NCI-H460 (cell line): ENCODE results near the gene ANKRD11. TPM values are rescaled to one million over a fixed set of nuclear protein-coding genes. Genes with fewer than 3 reads are reported as not detected.
"Not testable (repeated sequence)": the region's sequence is repeated elsewhere in the genome, so short reads cannot be mapped to it uniquely, and the experiment has no call there.

Experiments
- DNase-seq: peaks from one replicate; pipeline ENCODE4 v3.0.0-alpha.2; 2016; ENCODE audit warnings: low read depth; ENCODE audit errors: extremely low read depth
- total RNA-seq: library from RNA; depleted of rRNA; stranded (reverse); fragments of >200 nt; shearing (Covaris generic); gene quantifications from 2 replicates; pipeline ENCODE4 v1.2.3, GENCODE V29; 2014

ANKRD11 gene
- total RNA-seq, 1 experiment from 2014 or later: 56.1 TPM

DNA sequence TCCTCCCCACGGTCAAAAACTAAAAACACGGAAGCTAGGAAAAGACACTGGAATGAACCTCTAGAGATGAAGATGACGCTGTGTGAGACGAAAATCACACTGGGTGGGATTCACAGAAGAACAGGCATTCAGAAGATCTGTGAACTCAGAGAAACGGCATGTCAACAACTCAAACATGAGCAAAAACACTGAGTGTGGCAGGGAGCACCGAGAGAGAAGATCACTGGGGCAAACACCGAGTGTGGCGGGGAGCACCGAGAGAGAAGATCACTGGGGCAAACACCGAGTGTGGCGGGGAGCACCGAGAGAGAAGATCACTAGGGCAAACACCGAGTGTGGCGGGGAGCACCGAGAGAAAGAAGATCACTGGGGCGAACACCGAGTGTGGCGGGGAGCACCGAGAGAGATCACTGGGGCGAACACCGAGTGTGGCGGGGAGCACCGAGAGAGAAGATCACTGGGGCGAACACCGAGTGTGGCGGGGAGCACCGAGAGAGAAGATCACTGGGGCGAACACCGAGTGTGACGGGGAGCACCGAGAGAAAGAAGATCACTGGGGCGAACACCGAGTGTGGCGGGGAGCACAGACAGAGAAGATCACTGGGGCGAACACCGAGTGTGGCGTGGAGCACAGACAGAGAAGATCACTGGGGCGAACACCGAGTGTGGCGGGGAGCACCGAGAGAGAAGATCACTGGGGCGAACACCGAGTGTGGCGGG is 100.7 kb downstream of the ANKRD11 start:
- DNase-seq: not testable (repeated sequence)

DNA sequence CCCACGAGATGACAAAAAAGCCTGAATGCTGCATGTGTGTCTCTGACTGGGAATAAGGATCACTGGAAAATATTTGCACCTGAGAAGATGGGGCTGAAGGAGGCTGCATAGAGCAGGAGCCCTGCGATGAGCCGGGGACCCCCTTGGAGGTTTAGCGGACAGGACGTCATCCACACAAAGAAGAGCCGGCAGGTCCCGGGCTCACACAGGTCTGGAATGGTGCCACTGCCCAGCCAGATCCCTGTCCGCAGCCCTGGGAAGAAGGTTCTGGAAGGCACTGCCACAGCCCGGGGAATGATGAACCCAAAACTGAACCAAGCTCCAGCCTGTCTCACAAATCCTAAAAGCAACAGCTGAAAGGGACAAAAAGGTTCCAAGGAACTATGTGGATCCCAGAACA is 101.8 kb downstream of the ANKRD11 start:
- DNase-seq: no peak

DNA sequence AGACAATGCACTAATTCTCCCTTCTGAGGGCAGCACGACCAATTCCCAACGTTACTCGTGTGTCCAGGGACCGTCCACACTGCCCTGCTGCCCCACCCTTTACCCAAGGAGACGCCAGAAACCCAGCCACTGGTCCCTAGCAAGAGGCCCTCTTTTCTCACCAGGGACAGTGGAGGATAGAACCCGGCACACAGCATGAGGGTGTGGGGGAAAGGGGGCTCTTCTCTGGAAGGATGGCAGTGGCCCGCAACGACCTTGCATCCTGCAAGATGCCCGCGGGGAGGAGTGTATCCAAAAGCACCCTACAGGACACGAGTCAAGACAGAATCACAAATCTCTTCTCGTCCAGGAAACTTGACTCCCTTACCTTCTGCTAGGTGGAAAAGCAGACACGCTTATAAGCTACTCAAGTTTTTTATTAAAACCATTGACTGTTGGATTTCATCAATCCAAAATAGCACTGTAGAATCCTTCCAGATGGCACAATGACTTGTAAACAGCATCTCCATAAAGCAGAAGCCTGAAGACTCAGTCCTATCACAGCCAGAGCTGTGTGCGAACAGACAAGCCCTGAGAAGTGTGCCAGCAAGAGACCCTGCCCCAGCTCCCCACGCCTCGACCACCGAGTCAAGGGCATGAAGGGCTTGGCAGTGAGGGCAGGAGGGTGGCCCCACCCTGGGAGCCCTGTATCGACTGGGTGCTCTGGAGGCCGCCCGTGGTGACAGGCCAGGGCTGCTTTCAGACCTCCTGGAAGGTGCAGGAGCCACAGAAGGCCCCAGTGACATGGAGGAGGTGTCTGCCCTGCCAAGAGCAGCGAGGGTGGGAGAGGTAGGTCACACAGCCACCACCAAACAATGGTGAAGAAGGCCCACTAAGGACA is 103.8 kb downstream of the ANKRD11 start:
- DNase-seq: no peak

DNA sequence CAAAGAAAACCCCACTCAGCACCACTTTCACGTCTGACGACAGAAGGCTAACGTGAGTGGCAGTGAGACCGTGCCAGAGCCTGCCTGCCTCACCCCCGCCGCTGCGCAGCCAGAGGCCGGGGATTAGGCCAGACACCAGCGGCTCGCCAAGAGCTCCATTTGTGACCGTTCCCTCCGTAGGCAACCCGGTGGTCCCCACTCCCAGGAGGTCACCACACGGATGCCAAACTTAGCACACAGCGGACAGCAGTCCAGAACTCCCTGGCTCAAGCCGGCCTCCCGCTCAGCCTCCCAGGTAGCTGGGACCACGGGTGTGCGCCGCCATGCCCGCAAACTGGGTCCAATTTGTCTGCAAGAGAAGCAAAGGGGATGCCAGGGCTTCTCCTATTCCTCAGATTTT is 104.6 kb downstream of the ANKRD11 start:
- no peak for DNase-seq

DNA sequence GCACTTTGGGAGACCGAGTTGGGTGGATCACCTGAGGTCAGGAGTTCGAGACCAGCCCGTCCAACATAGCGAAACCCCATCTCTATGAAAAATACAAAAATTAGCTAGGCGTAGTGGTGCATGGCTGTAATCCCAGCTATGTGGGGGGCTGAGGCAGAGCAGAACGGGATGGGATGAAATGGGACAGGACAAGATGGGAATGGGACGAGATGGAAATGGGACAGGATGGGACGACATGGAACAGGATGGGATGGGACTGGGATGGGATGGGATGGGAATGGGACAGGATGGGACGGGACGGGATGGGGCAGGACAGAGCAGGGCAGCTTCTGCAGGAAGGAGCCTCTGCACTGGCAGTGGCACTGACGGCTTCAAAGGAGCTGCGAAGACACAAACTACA is 106.1 kb downstream of the ANKRD11 start:
- no peak for DNase-seq

DNA sequence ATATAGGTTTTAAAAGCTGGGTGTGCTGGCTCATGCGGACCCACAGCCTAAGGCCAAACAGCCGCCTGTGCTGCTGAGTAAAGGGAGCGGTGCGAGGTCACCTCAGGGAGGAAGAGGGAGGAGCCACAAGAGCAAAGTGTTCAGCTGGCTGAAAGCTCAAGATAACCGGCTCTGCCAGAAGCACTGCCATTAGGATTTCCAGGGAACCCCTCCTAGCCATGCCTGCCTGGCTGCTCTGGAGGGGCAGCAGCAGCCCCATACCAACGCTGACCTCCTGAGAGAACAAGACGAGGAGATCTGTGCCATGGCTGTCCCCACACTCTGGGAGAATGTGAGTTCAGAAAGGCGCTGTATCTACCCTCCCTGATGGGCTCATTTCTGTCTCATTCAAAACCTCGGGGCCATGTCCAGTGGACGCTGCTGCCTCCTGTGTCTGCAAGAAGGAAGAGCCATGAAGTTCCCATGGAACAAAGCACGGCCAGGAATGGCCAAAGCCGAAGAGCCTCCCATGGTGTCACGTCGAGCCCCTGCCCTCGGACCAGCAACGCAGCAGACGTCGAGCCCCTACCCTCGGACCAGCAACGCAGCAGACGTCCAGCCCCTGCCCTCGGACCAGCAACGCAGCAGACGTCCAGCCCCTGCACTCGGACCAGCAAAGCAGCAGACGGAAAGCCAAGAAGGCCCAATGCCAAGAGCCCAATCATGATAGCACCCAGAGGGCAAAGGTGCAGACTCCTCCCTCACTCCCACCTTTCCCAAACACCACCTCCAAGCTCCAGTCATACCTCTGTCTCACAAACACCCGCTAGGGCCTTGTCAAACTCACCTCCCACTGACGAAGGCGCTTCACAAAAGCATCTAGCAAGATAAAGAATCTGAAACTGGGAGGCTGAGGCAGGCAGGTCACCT is 107.0 kb downstream of the ANKRD11 start:
- DNase-seq: no peak

DNA sequence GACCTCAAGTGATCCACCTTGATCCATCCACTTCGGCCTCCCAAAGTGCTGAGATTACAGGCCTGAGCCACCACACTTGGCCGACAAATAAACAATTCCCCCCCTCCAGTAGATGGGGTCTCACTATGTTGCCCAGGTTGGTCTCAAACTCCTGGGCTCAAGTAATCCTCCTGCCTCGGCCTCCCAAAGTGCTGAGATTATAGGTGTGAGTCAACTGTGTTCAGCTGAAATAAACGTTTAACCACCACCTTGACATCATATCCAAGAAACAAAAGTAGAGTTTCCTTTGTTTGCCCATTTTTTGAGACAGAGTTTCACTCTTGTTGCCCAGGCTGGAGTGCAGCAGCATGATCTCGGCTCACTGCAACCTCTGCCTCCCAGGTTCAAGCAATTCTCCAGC is 107.8 kb downstream of the ANKRD11 start:
- not testable (repeated sequence) for DNase-seq

DNA sequence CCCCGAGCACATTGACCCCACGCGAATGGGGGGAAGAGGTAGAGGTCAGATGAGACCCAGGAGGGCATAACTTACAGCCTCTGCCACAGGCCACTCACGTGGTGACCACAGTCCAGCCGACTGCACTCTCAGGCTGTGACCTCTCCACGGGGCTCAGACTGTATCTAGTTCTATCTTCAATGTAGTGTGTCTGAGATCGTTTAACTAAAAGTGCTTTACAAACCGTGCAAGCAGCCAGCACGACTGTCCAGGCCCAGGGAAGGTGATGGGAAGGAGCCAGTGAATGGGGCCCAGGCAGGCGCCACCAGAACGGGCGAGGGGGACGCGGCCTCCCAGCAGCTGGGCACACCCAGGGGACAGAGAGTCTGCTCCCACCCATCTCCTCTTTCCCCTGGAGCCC is 108.6 kb downstream of the ANKRD11 start:
- no peak for DNase-seq

DNA sequence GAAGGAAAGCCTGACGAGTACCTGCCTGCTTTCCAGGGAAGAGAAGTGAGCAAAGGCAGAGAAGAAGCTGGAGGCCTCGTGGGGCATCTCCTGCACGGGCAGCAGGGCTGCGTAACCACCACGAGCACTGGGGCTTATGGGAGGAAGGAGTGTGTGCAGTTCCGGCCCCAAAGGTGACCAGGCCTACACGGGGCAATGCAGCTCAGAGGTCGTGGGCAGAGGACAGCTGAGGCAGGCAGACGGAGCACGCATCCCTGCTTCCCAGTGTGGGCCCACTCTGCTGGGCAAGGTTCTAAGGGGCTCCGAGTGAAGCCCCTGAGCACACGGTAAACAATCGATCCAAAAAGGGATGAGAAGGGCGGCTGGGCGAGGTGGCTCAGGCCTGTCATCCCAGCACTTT is 109.7 kb downstream of the ANKRD11 start:
- DNase-seq: no peak

DNA sequence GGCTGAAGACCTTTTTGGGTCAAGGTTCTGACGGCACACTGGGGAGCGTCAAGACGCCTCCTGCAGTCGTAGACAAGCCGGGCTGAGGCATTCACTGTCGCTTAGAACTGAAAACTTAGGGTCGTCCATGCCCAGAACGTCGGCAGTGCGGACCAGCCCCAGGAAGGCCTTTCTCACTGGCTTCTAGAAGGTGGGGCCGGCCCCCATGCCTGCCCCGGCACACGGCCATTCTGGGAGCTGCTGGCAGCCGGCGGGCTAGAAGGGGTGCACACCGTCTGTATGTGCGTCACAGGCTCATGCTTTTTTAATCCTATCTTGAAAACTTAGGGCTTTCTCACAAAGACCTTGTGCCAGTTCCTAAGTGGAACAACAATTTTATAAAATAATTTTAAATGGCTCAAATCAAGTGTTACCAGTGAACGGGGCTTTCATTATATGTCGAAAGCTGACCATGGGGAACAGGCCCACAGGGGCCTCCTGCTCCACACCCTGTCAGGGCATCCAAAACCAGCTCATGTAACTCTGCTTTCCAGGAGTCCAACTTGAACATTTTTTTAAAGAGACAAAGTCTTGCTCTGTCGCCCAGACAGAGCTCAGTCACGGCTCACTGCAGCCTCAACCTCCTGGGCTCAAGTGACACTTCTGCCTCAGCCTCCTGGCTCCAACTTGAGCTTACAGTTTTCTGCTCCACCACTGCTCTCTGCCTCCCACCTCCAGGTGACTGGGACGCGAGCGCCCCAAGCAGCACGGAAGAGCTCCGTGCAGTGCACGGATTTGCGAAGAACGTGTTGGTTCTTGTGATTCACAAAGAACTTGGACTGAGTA is 111.2 kb downstream of the ANKRD11 start:
- DNase-seq: no peak

DNA sequence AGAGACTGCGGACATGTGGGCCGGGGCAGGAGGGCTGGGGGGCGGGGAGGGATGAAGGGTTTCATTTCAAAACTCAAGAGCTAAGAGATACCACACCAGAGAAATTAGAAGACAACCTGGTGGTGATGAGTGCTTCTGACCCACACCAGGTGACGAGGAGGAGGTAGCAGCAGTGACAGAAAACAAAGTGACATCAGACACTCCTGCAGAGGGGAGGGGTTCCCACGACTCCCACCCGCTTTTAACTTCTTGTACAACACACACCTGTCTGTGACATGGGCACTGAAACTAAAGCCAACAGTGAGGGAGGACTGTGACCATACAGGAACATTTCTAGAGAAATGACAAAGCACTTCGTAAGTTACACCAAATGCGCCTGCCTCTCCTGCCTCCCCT is 112.9 kb downstream of the ANKRD11 start:
- no peak for DNase-seq

DNA sequence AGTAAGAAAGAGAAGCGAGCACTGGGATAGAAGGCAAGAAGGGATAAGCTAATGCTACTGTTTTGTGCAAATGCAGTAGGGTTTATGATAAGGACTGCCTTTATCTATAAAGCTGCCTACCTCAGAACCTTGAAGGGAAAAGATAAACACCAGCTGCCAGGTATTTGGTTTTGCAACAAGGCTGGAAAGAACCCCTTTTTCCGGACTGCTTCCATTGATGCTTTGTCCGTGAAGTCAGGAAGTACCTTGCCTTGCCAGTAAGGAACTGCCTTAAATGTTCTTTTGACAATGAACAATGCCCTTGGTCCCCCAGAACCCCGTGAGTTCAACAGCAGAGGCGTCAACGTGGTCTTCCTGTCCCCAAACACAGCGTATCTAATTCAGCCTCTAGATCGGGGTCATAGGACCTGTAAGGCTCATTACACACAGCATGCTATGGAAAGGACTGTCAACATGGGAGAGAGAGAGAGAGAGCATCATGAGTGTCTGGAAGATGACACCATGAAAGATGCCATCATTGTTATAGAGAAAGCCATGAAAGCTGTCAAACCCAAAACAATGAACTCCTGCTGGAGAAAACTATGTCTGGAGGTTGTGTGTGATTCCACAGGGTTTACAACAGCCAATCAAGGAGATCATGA is 113.4 kb downstream of the ANKRD11 start:
- DNase-seq: no peak

DNA sequence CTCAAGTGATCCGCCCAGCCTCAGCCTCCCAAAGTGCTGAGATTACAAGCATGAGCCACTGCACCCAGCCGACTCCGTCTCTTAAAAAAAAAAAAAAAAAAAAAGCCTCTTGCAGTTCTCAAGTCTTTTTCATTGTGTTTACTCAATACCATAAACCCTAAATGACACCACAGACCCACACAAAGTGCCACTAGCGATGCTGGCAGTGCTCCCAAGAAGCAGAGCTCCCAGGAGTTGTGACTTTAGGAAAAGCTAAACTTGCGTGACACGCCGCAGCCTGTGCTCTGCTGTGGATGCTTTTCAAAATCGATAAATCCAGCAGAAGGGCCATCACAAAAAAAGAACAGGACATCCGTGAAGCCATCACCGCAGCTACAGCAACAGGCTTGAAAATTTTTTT is 114.7 kb downstream of the ANKRD11 start:
- DNase-seq: no peak

DNA sequence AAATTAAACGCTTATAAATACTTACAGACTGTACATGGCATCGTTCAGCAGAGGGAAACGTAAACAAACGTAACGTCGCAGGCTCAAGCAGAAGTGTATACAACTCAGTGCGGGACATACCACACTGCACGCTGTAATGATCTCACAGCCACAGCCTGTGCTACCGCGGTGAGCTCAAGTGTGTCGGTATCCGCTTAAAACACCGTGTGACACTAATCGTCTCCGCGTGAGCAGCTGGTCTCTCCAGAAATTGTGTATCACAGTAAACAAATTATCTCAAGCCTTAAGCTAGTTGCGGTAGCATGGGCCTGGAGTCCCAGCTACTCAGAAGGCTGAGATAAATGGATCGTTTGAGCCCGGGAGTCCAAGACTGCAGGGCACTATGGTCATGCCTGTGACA is 115.3 kb downstream of the ANKRD11 start:
- DNase-seq: no peak

DNA sequence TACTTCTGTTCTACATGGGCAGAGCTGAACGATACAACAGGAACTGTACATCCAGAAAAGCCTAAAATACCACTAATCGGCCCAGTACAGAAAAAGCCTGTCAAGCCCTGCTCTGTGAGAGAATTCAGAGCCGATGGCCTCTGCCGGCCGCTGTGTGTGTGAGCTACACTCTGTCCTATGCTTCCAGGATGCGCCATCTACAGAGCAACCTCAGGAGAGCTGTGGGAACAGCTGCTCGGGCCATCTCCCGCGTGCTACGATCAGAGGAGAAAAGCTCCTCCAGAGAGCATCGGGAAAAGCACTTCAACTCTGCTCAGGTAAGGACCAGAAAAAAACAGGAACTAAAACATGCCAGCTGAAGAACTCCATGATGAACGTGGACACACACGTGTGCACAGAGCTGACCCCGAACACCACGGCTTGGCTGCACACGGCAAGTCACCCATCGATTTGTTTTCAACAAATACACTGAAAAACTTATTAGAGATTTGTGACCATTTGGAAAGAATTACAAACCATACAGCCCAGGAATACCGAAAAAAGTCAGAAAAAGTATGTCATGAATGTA is 115.9 kb downstream of the ANKRD11 start:
- no peak for DNase-seq

DNA sequence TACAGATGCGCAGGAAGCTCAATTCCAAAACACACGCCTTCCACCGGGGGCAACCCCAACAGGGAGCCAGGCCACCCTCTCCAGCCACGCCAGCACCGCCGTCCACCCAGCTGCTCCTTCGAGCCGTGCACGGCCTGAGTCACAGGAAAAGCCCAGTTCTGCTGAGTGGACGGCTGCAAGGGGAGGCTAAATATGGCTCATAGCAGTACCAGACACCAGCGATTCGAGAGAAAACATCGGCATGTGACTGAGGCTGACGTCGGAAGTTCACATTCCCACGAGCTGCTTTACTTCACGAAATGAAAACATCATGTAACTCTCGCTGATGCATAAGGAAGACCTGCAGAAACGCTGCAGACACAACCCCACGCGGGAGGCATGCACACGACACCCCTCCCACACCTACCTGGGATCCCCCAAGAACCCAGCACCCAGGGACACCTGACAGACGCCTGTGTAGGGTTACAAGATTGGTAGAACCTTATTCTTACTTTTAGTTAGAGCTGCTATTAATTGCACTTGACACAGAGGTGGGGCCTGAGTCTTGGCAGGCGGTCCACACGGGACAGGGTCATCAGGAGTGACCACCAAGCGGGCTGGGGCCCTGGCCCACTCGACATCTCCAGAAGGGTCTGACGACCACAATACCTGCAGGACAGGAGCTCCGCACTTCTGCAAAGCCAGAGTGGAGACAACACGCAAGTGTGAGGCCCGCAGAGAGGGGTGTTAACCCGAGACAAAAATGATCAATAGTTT is 116.8 kb downstream of the ANKRD11 start:
- DNase-seq: no peak

DNA sequence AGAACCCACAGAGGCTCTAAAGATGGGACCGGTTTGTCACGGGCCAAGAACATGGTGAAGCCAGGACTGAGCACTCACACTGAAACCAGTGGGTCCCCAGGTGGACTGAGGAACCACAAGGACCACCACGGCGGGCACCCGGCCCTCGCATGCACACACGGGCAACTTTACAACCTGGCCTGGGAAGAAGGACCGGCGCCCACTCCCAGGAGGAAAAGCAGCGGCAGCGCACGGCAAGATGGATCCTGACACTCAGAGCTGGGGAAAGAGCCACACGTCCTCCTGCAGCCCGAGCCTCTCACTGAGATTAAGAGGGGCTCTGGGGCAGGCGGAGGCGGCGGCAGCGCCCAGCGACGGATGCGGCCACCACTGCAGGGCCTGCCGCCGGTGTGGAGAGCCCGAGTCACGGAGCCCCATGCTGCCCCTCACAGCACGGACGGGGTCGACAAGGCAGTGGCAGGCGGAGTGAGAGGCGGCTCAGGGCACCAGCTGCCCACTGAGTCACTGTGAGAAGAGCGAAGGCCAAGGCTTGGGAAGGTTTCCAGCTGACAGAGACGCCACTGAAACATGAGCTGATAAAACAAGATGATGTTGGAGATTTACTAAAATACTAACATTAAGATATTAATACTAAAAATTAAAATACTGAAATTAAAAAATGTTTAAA is 118.3 kb downstream of the ANKRD11 start:
- no peak for DNase-seq

DNA sequence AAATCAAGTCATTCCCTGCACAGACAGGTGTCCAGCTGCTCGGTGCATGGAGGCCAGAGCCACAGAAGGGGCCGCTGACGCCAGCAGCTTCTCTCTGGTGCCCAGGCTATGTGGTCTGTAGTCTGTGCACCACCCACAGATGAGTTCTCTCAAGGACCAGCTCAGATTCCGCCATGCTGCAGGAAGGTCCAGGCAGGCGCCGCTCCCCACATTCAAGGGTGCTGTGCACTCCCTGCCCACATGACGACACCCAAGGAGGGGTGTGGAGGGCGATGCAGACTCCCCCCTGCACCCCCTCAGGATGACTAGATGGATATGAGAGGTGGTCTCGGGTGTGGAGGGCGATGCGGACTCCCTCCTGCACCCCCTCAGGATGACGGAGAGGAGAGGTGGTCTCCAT is 119.0 kb downstream of the ANKRD11 start:
- no peak for DNase-seq
